ENCODE data around the gene HPS4. TPM values are rescaled to one million over a fixed set of nuclear protein-coding genes. Genes with fewer than 3 reads are reported as not detected.

The HPS4 gene
- total and polyA plus RNA-seq, 4 experiments from 2014 or later = 7.9 to 59.7 (median 36.9) TPM

- DNase-seq = no peak
- Histone ChIP-seq H3K9me3 (ENCODE audit: control insufficient read depth in 1 of 2, low read length in 2 of 2) (no peaks in the 10 kb centered on the region), H3K27me3 (ENCODE audit: insufficient read depth, low read length) (no peaks in the 10 kb centered on the region), H3K36me3 (ENCODE audit: insufficient read depth, low read length) (peaks cover 59% of the 10 kb centered on the region), H3K4me1 (ENCODE audit: insufficient read depth, low read length) (no peaks in the 10 kb centered on the region), H3K4me3 (ENCODE audit: low read length in 2 of 2) (no peak overlapping the region), H3K27ac (ENCODE audit: low read depth, low read length) (no peak overlapping the region)
- H3K4me1 Mint-ChIP-seq = peaks cover 0 to 5% (median 0%) of the 10 kb centered on the region in 4 donors
- no peak overlapping the region for H3K4me3 Mint-ChIP-seq
- peaks cover 48 to 76% of the 10 kb centered on the region in 2 donors for H3K36me3 Mint-ChIP-seq
- H3K27me3 Mint-ChIP-seq = no peaks in the 10 kb centered on the region
- ChIA-PET POLR2A (ENCODE audit: partially characterized antibody) (no interaction called here), CTCF (ENCODE audit: partially characterized antibody) (interaction anchor here (0.9 to 5.1 kb wide), 7 partner anchors 10 to 98 kb away, joined by 3 to 79 read pairs (median 4); partner anchors contain the start of genes HPS4 and SRRD)
- no peaks in the 10 kb centered on the region for H3K9me3 Mint-ChIP-seq
- no peak overlapping the region for H3K27ac Mint-ChIP-seq
- intact Hi-C loops (cut with micrococcal nuclease) = no loop called here
Observed at GRCh38 chr22:26462641-26463040, 20.9 kb downstream of the HPS4 start.

GRCh38 chr22:26462051-26462450, 21.5 kb downstream of the HPS4 start:
- Histone ChIP-seq H3K27ac (ENCODE audit: low read depth, low read length) (no peak overlapping the region), H3K4me1 (ENCODE audit: insufficient read depth, low read length) (no peaks in the 10 kb centered on the region), H3K27me3 (ENCODE audit: insufficient read depth, low read length) (no peaks in the 10 kb centered on the region), H3K36me3 (ENCODE audit: insufficient read depth, low read length) (peaks cover 64% of the 10 kb centered on the region), H3K4me3 (ENCODE audit: low read length in 2 of 2) (no peak overlapping the region), H3K9me3 (ENCODE audit: control insufficient read depth in 1 of 2, low read length in 2 of 2) (no peaks in the 10 kb centered on the region)
- peaks cover 0 to 5% (median 0%) of the 10 kb centered on the region in 4 donors for H3K4me1 Mint-ChIP-seq
- no peaks in the 10 kb centered on the region for H3K9me3 Mint-ChIP-seq
- DNase-seq = no peak
- H3K4me3 Mint-ChIP-seq = no peak overlapping the region
- H3K27me3 Mint-ChIP-seq = no peaks in the 10 kb centered on the region
- H3K27ac Mint-ChIP-seq = peak overlapping the region in 1 of 7 donors; percentile 30
- intact Hi-C loops (cut with micrococcal nuclease) = no loop called here
- H3K36me3 Mint-ChIP-seq = peaks cover 48 to 75% of the 10 kb centered on the region in 2 donors
- POLR2A ChIA-PET (ENCODE audit: partially characterized antibody) = no interaction called here
- CTCF ChIA-PET (ENCODE audit: partially characterized antibody) = interaction anchor here (1.2 to 5.1 kb wide), 9 partner anchors 9 to 203 kb away, joined by 3 to 79 read pairs (median 9); partner anchors contain the start of genes HPS4 and SRRD

- H3K4me3 Mint-ChIP-seq = no peak overlapping the region
- Histone ChIP-seq H3K36me3 (ENCODE audit: insufficient read depth, low read length) (peaks cover 58% of the 10 kb centered on the region), H3K27me3 (ENCODE audit: insufficient read depth, low read length) (no peaks in the 10 kb centered on the region), H3K27ac (ENCODE audit: low read depth, low read length) (no peak overlapping the region), H3K4me3 (ENCODE audit: low read length in 2 of 2) (no peak overlapping the region), H3K9me3 (ENCODE audit: control insufficient read depth in 1 of 2, low read length in 2 of 2) (no peaks in the 10 kb centered on the region), H3K4me1 (ENCODE audit: insufficient read depth, low read length) (no peaks in the 10 kb centered on the region)
- intact Hi-C loops (cut with micrococcal nuclease) = no loop called here
- CTCF ChIA-PET (ENCODE audit: partially characterized antibody) = interaction anchor here (0.5 to 5.1 kb wide), 14 partner anchors 12 to 204 kb away, joined by 3 to 79 read pairs (median 5); partner anchors contain the start of genes HPS4 and SRRD
- peak overlapping the region in 1 of 7 donors; percentile 16 for H3K27ac Mint-ChIP-seq
- H3K27me3 Mint-ChIP-seq = no peaks in the 10 kb centered on the region
- peaks cover 43 to 71% of the 10 kb centered on the region in 2 donors for H3K36me3 Mint-ChIP-seq
- peak in 3 of 5 donors; percentile 17 to 22 (median 19) for DNase-seq
- no peaks in the 10 kb centered on the region for H3K9me3 Mint-ChIP-seq
- H3K4me1 Mint-ChIP-seq = peaks cover 0 to 5% (median 0%) of the 10 kb centered on the region in 4 donors
- POLR2A ChIA-PET (ENCODE audit: partially characterized antibody) = no interaction called here
Observed at GRCh38 chr22:26461188-26461810, 22.3 kb downstream of the HPS4 start.

DNA sequence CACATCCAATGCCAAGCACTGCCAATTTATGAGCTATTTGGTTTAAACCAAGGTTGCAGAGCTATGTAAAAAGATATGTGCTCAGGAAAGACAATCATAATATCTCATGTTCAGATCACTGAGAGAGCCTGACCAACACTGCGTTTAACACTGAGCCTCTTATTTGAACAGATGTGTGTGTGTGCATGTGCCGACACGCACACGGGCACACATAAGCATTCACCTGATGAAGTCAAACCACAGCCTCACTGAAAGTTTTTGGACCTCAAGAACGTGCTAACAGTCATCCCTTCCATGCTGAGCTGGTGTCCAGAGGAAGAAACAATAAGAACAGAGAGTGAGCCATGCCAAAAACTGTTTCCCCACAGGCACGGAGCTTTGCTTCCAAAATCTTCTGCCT, 23.4 kb downstream of the HPS4 start:
- Histone ChIP-seq H3K27me3 (ENCODE audit: insufficient read depth, low read length) (no peaks in the 10 kb centered on the region), H3K4me1 (ENCODE audit: insufficient read depth, low read length) (no peaks in the 10 kb centered on the region), H3K4me3 (ENCODE audit: low read length in 2 of 2) (no peak overlapping the region), H3K9me3 (ENCODE audit: control insufficient read depth in 1 of 2, low read length in 2 of 2) (no peaks in the 10 kb centered on the region), H3K36me3 (ENCODE audit: insufficient read depth, low read length) (peaks cover 50% of the 10 kb centered on the region), H3K27ac (ENCODE audit: low read depth, low read length) (no peak overlapping the region)
- ChIA-PET CTCF (ENCODE audit: partially characterized antibody) (interaction anchor here (0.7 to 5.1 kb wide), 11 partner anchors 11 to 95 kb away, joined by 3 to 79 read pairs (median 5); partner anchors contain the start of genes HPS4 and SRRD), POLR2A (ENCODE audit: partially characterized antibody) (no interaction called here)
- Mint-ChIP-seq H3K27ac (no peak overlapping the region), H3K27me3 (no peaks in the 10 kb centered on the region), H3K4me3 (no peak overlapping the region), H3K36me3 (peaks cover 44 to 67% of the 10 kb centered on the region in 2 donors), H3K9me3 (no peaks in the 10 kb centered on the region), H3K4me1 (peaks cover 0 to 5% (median 0%) of the 10 kb centered on the region in 4 donors)
- intact Hi-C loops (cut with micrococcal nuclease) = no loop called here
- DNase-seq = no peak

GRCh38 chr22:26457661-26458272, 25.8 kb downstream of the HPS4 start:
- H3K27ac Mint-ChIP-seq = no peak overlapping the region
- CTCF ChIA-PET (ENCODE audit: partially characterized antibody) = no interaction called here
- no peak for DNase-seq
- Histone ChIP-seq H3K4me3 (ENCODE audit: low read length in 2 of 2) (no peak overlapping the region), H3K27ac (ENCODE audit: low read depth, low read length) (no peak overlapping the region), H3K9me3 (ENCODE audit: control insufficient read depth in 1 of 2, low read length in 2 of 2) (no peaks in the 10 kb centered on the region), H3K36me3 (ENCODE audit: insufficient read depth, low read length) (peaks cover 38% of the 10 kb centered on the region), H3K4me1 (ENCODE audit: insufficient read depth, low read length) (no peaks in the 10 kb centered on the region), H3K27me3 (ENCODE audit: insufficient read depth, low read length) (no peaks in the 10 kb centered on the region)
- H3K9me3 Mint-ChIP-seq = no peaks in the 10 kb centered on the region
- no peaks in the 10 kb centered on the region for H3K27me3 Mint-ChIP-seq
- peaks cover 31 to 62% of the 10 kb centered on the region in 2 donors for H3K36me3 Mint-ChIP-seq
- POLR2A ChIA-PET (ENCODE audit: partially characterized antibody) = no interaction called here
- peaks cover 0 to 5% (median 0%) of the 10 kb centered on the region in 4 donors for H3K4me1 Mint-ChIP-seq
- intact Hi-C loops (cut with micrococcal nuclease) = no loop called here
- H3K4me3 Mint-ChIP-seq = no peak overlapping the region

GRCh38 chr22:26453812-26454500, 29.6 kb downstream of the HPS4 start:
- DNase-seq = no peak
- intact Hi-C loops (cut with micrococcal nuclease) = no loop called here

DNA sequence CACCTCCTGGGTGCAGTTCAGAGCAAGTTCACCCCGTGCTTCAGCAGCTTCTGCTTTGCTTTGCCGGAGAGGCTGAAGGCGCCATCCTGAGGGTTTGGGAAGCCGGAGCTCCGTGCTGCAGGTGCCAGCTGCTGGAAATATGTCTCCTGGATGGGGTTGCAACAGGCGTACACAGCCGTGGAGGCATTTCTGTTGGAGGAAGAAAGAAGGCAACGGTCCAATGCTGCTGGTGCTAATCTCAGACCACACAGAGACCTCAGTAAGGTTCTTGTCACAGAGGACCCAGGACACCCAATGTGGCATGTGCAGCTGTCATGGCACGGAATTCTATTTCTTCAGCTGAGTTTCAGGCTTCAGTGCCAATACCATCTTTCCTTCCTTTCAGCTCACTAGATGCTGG, 30.4 kb downstream of the HPS4 start:
- intact Hi-C loops (cut with micrococcal nuclease) = no loop called here
- H3K36me3 ChIP-seq (ENCODE audit: insufficient read depth, low read length) = peaks cover 31% of the 10 kb centered on the region
- Mint-ChIP-seq H3K27ac (no peak overlapping the region), H3K4me3 (no peak overlapping the region), H3K4me1 (no peaks in the 10 kb centered on the region), H3K36me3 (peaks cover 37 to 57% of the 10 kb centered on the region in 2 donors), H3K27me3 (no peaks in the 10 kb centered on the region), H3K9me3 (no peaks in the 10 kb centered on the region)
- CTCF ChIA-PET (ENCODE audit: partially characterized antibody) = interaction anchor here (1.2 kb wide), 1 partner anchor 9 kb away, joined by 4 read pairs; no protein-coding TSS in a partner anchor
- POLR2A ChIA-PET (ENCODE audit: partially characterized antibody) = no interaction called here
- H3K4me3 ChIP-seq (ENCODE audit: low read length in 2 of 2) = no peak overlapping the region
- no peak for DNase-seq
- no peak overlapping the region for H3K27ac ChIP-seq (ENCODE audit: low read depth, low read length)
- H3K9me3 ChIP-seq (ENCODE audit: control insufficient read depth in 1 of 2, low read length in 2 of 2) = no peaks in the 10 kb centered on the region
- no peaks in the 10 kb centered on the region for H3K27me3 ChIP-seq (ENCODE audit: insufficient read depth, low read length)
- H3K4me1 ChIP-seq (ENCODE audit: insufficient read depth, low read length) = no peaks in the 10 kb centered on the region

More at GRCh38 chr22:26453812-26454500, 29.6 kb downstream of the HPS4 start:
- Mint-ChIP-seq H3K27me3 (no peaks in the 10 kb centered on the region), H3K4me1 (no peaks in the 10 kb centered on the region), H3K9me3 (no peaks in the 10 kb centered on the region), H3K36me3 (peaks cover 39 to 59% of the 10 kb centered on the region in 2 donors), H3K4me3 (peak overlapping the region in 1 of 8 donors; percentile 48), H3K27ac (peak overlapping the region in 2 of 7 donors; percentile 48 to 62)
- no peak overlapping the region for H3K4me3 ChIP-seq (ENCODE audit: low read length in 2 of 2)
- H3K9me3 ChIP-seq (ENCODE audit: control insufficient read depth in 1 of 2, low read length in 2 of 2) = no peaks in the 10 kb centered on the region
- H3K27ac ChIP-seq (ENCODE audit: low read depth, low read length) = no peak overlapping the region
- H3K27me3 ChIP-seq (ENCODE audit: insufficient read depth, low read length) = no peaks in the 10 kb centered on the region
- CTCF ChIA-PET (ENCODE audit: partially characterized antibody) = interaction anchor here (1.2 kb wide), 1 partner anchor 9 kb away, joined by 4 read pairs; no protein-coding TSS in a partner anchor
- H3K4me1 ChIP-seq (ENCODE audit: insufficient read depth, low read length) = no peaks in the 10 kb centered on the region
- peaks cover 32% of the 10 kb centered on the region for H3K36me3 ChIP-seq (ENCODE audit: insufficient read depth, low read length)
- POLR2A ChIA-PET (ENCODE audit: partially characterized antibody) = no interaction called here
